Liver (tissue), 9 donors: ENCODE data around the gene KLHL34. TPM values are rescaled to one million over a fixed set of nuclear protein-coding genes. Genes with fewer than 3 reads are reported as not detected.

Experiments
- DNase-seq: peaks from one replicate; pipeline ENCODE4 v3.0.0-alpha.2; 2017; ENCODE audit warnings: low spot score
- H3K27ac ChIP-seq, 2 donors: one replicate each; pipeline ENCODE4 v1.7.0; 2013; ENCODE audit warnings: inconsistent platforms in 2 of 2, low read length in 2 of 2, control low read depth in 1 of 2, low read depth in 1 of 2, mild to moderate bottlenecking in 1 of 2
- H3K27me3 ChIP-seq, 4 donors: one replicate each; pipeline versions ENCODE4 v1.6.1 to v1.7.0; 2013; ENCODE audit warnings: low read length in 3 of 4, inconsistent platforms in 1 of 4, mild to moderate bottlenecking in 1 of 4, moderate library complexity in 1 of 4; ENCODE audit not compliant: control insufficient read depth in 4 of 4, insufficient read depth in 4 of 4
- H3K36me3 ChIP-seq, 4 donors: one replicate each; pipeline versions ENCODE4 v1.6.1 to v1.7.0; 2013; ENCODE audit warnings: low read length in 3 of 4, mild to moderate bottlenecking in 3 of 4, low read depth in 1 of 4, moderate library complexity in 1 of 4; ENCODE audit not compliant: control insufficient read depth in 4 of 4, insufficient read depth in 3 of 4
- H3K4me1 ChIP-seq, 4 donors: one replicate each; pipeline versions ENCODE4 v1.6.1 to v1.7.0; 2013; ENCODE audit warnings: low read length in 3 of 4, mild to moderate bottlenecking in 3 of 4, moderate library complexity in 1 of 4; ENCODE audit not compliant: control insufficient read depth in 4 of 4, insufficient read depth in 4 of 4
- H3K4me3 ChIP-seq, 3 donors: one replicate each; pipeline versions ENCODE4 v1.6.1 to v1.7.0; 2013; ENCODE audit warnings: low read length in 3 of 3, control low read depth in 1 of 3, low read depth in 1 of 3, mild to moderate bottlenecking in 1 of 3
- H3K9ac ChIP-seq, 2 donors: one replicate each; pipeline ENCODE4 v1.7.0; 2013; ENCODE audit warnings: low read length in 2 of 2, mild to moderate bottlenecking in 2 of 2, moderate library complexity in 2 of 2, control low read depth in 1 of 2, low read depth in 1 of 2
- H3K9me3 ChIP-seq, 4 donors: one replicate each; pipeline versions ENCODE4 v1.6.1 to v1.7.0; 2013; ENCODE audit warnings: low read length in 3 of 4; ENCODE audit not compliant: control insufficient read depth in 4 of 4
- FOXA2 ChIP-seq: IDR thresholded peaks from 2 replicates; pipeline ENCODE4 v1.6.1; 2016; ENCODE audit warnings: antibody characterized with exemption
- HNF4A ChIP-seq, 2 donors: conservative IDR thresholded peaks; 2 replicates each; pipeline ENCODE4 v1.6.1; 2016; ENCODE audit warnings: antibody characterized with exemption in 2 of 2, mild to moderate bottlenecking in 2 of 2
- HNF4G ChIP-seq: IDR thresholded peaks from 2 replicates; pipeline ENCODE4 v1.6.1; 2016; ENCODE audit warnings: antibody characterized with exemption
- JUND ChIP-seq, 2 donors: IDR thresholded peaks; 2 replicates each; pipeline ENCODE4 v1.6.1; 2016; ENCODE audit warnings: antibody characterized with exemption in 2 of 2
- RAD21 ChIP-seq, 2 donors: IDR thresholded peaks; 2 replicates each; pipeline ENCODE4 v1.6.1; 2016; ENCODE audit warnings: antibody characterized with exemption in 2 of 2, mild to moderate bottlenecking in 2 of 2
- TAF1 ChIP-seq: conservative IDR thresholded peaks from 2 replicates; pipeline ENCODE4 v1.6.1; 2016; ENCODE audit warnings: antibody characterized with exemption, mild to moderate bottlenecking
- YY1 ChIP-seq: IDR thresholded peaks from 2 replicates; pipeline ENCODE4 v1.6.1; 2016; ENCODE audit warnings: antibody characterized with exemption, mild to moderate bottlenecking
- polyA plus RNA-seq, 2 donors: library from polyadenylated mRNA; stranded (reverse) in 1 of 2; unstranded in 1 of 2; fragments of 200-250 nt in 1 of 2; fragments of >200 nt in 1 of 2; fragmentation: Nextera tagmentation in 1 of 2; extraction: Ambion mirVana in 1 of 2; gene quantifications; one replicate each; pipeline versions ENCODE4 v1.2.1 to v1.2.3, GENCODE V29; 2013 to 2015
- total RNA-seq, 2 donors: library from RNA; depleted of rRNA; stranded (reverse); fragments of >200 nt; gene quantifications; one replicate each; pipeline ENCODE4 v1.2.3, GENCODE V29; 2014
- TF ChIP-seq, protein P1 (sequence below): fragments of 150-350 bp; IDR thresholded peaks from 2 replicates; pipeline ENCODE4 v1.5.1; 2017; ENCODE audit warnings: improper control_type of control experiment, low read depth, low read length; ENCODE audit not compliant: missing input control
- TF ChIP-seq, protein P2 (sequence below): IDR thresholded peaks from 2 replicates; pipeline ENCODE4 v1.6.1; 2016; ENCODE audit warnings: antibody characterized with exemption
- donor health status: healthy.
- donor health status: healthy.
- donor health status: healthy.
- donor health status: healthy.
- donor health status: healthy.

The KLHL34 gene
- total and polyA plus RNA-seq, 4 donors = 0.02 to 0.14 (median 0.04) TPM; not detected in 1

DNA sequence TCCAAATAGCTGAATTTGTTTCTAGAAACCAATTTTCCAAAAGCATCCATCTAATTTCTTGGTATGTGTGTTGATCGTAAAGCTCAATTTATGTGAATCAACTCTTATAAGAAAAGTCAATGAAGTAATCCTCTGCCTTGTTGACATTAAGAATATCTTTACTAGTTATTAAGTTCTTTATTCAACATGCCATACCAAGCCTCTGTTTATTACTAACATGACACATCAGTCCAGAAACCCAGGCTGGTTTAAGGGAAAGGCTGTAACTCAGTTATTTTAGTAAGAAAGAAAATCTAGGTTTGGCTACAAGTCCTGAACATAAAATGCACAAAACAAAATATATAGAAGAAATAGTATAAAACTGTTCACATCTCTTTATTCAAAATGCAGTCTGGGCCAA is 48.0 kb downstream of the KLHL34 start (continued):
- TF ChIP-seq, protein P1, sequence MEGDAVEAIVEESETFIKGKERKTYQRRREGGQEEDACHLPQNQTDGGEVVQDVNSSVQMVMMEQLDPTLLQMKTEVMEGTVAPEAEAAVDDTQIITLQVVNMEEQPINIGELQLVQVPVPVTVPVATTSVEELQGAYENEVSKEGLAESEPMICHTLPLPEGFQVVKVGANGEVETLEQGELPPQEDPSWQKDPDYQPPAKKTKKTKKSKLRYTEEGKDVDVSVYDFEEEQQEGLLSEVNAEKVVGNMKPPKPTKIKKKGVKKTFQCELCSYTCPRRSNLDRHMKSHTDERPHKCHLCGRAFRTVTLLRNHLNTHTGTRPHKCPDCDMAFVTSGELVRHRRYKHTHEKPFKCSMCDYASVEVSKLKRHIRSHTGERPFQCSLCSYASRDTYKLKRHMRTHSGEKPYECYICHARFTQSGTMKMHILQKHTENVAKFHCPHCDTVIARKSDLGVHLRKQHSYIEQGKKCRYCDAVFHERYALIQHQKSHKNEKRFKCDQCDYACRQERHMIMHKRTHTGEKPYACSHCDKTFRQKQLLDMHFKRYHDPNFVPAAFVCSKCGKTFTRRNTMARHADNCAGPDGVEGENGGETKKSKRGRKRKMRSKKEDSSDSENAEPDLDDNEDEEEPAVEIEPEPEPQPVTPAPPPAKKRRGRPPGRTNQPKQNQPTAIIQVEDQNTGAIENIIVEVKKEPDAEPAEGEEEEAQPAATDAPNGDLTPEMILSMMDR = no peak
- TF ChIP-seq HNF4G = no peak
- TF ChIP-seq TAF1 = no peak
- TF ChIP-seq, protein P2, sequence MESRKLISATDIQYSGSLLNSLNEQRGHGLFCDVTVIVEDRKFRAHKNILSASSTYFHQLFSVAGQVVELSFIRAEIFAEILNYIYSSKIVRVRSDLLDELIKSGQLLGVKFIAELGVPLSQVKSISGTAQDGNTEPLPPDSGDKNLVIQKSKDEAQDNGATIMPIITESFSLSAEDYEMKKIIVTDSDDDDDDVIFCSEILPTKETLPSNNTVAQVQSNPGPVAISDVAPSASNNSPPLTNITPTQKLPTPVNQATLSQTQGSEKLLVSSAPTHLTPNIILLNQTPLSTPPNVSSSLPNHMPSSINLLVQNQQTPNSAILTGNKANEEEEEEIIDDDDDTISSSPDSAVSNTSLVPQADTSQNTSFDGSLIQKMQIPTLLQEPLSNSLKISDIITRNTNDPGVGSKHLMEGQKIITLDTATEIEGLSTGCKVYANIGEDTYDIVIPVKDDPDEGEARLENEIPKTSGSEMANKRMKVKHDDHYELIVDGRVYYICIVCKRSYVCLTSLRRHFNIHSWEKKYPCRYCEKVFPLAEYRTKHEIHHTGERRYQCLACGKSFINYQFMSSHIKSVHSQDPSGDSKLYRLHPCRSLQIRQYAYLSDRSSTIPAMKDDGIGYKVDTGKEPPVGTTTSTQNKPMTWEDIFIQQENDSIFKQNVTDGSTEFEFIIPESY = no peak
- no peak for TF ChIP-seq RAD21 (IDR thresholded peaks at IDR 0.05)
- no peak for TF ChIP-seq JUND (IDR thresholded peaks at IDR 0.05)

DNA sequence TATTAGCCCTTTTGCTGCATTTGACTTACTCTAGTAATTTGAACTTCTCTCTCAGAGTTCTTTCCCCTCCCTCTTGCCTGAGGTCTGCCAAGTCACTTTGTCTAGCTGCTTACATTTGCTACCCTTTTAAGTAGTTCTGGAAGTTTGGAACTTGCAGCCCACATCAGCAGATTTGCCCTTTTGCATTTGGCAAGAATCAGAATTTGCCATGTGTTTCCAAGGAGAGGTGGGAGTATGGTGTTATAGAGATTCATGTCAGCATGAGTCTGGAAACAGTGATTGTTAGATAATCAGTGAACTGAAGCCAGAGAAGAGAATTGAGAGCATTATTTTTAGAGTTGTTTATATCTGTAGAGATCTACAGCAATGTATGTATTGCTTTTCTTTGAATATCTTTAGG is 52.1 kb downstream of the KLHL34 start:
- no peak for DNase-seq
- Histone ChIP-seq H3K27me3 (no peaks in the 10 kb centered on the region), H3K4me1 (no peaks in the 10 kb centered on the region), H3K4me3 (no peak overlapping the region), H3K9ac (no peak overlapping the region), H3K9me3 (no peaks in the 10 kb centered on the region), H3K27ac (no peak overlapping the region), H3K36me3 (no peaks in the 10 kb centered on the region)
- TF ChIP-seq YY1 (no peak), HNF4A (conservative IDR thresholded peaks at IDR 0.05) (no peak), FOXA2 (no peak), HNF4G (no peak)

Other genes with a start within 250 kb of the KLHL34 start
- gene SMPX, start 99.8 kb upstream of the KLHL34 start, total RNA-seq = under 1 TPM in 1 of 2 donors, not detected in 1; 0.09 TPM
- under 1 TPM in 1 of 2 donors, not detected in 1; 0.10 TPM for gene SMPX, start 99.8 kb upstream of the KLHL34 start, polyA plus RNA-seq
- gene MBTPS2, start 181.3 kb upstream of the KLHL34 start, total RNA-seq = 10 to 100 TPM; 12.0 to 13.5 TPM
- 1 to 10 TPM; 5.6 to 7.8 TPM for gene MBTPS2, start 181.3 kb upstream of the KLHL34 start, polyA plus RNA-seq
- 1 to 10 TPM in 1 of 2 donors, under 1 TPM in 1; 0.70 to 2.8 TPM for gene YY2, start 197.7 kb upstream of the KLHL34 start, total RNA-seq
- gene YY2, start 197.7 kb upstream of the KLHL34 start, polyA plus RNA-seq = under 1 TPM; 0.52 to 0.81 TPM